ENCODE data around the gene ANKLE1.

The ANKLE1 gene

DNA sequence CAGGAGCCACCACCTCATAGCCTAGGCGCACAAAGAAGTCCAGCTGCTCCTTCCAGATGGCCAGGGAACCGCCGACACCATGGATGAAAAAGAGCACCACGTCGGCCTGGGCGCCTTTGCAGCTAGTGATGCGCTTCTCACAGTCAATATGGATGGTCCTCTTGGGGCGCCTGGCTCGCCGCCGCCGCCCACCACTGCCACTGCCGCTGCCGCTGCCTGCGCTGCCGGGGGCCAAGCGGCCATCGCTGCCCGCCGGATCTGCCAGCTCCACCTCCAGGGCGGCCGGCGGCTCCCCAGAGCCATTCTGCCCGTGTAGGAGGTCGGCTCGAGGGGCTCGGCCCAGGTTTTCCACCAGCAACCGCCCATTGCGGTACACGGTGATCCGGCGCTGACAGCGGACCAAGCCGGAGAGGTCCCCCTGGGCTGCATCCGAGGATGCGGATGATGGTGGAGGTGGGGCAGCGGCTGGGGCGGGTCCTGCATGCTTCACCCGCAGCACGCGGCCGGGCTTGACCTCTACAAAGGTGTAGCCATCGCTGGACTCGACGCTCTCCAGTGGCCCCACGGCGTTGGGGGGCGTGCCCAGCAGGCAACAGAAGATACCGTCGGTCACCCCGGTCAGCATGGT lies 19.4 kb downstream of the ANKLE1 start:
- ChIA-PET CTCF (interaction anchor here (1.2 to 1.5 kb wide), 3 partner anchors 14 to 75 kb away, joined by 3 to 4 read pairs (median 4); partner anchors contain the start of gene OCEL1), POLR2A (no interaction called here)
- no peak for DNase-seq (ENCODE audit: extremely low spot score)
- TF ChIP-seq, protein P1, sequence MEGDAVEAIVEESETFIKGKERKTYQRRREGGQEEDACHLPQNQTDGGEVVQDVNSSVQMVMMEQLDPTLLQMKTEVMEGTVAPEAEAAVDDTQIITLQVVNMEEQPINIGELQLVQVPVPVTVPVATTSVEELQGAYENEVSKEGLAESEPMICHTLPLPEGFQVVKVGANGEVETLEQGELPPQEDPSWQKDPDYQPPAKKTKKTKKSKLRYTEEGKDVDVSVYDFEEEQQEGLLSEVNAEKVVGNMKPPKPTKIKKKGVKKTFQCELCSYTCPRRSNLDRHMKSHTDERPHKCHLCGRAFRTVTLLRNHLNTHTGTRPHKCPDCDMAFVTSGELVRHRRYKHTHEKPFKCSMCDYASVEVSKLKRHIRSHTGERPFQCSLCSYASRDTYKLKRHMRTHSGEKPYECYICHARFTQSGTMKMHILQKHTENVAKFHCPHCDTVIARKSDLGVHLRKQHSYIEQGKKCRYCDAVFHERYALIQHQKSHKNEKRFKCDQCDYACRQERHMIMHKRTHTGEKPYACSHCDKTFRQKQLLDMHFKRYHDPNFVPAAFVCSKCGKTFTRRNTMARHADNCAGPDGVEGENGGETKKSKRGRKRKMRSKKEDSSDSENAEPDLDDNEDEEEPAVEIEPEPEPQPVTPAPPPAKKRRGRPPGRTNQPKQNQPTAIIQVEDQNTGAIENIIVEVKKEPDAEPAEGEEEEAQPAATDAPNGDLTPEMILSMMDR (IDR thresholded peaks at IDR 0.05; ENCODE audit: control extremely low read depth, extremely low read depth, low read depth, missing control alignments) = no peak

DNA sequence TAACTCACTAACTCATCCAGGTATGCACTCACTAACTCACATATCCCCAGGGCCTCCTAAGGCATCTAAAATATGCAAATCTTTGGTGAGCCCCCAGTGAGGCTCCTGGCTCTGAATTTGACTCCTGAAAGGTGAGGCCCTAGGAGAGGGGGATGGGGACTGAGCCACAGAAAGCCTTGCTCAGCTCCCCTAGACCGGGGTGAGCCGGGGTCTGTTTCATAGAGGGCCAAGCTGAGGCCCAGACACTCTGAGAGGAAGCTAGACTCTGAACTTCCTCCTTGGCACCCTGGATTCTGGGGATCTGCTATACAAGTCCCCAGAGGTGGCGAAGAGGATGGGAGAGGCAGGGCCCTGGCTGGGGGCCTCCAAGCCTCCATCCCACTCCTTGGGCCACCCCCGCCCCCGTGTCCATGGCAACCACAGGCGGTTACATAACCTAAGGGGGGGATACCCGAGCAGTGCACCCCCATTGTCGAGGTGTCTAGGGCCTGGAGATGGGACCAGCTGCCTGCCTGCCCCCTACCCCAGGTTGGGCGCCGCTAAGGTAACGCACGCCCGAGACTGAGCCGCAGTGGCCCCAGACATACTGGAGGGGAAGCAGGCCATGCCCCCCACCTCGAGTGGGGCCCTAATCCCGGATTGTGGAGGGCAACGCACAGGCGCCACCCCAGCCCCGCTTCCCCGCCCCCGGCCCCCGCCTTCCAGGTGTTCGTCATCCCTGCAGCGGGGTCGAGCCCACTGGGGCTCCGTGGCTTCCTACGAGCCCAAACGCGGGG lies 20.9 kb downstream of the ANKLE1 start:
- TF ChIP-seq, protein P1 (IDR thresholded peaks at IDR 0.05; ENCODE audit: control extremely low read depth, extremely low read depth, low read depth, missing control alignments) = no peak
- no peak for DNase-seq (ENCODE audit: extremely low spot score)
- ChIA-PET CTCF (interaction anchor here (1.4 to 4.3 kb wide), 3 partner anchors 9 to 83 kb away, joined by 5 to 51 read pairs (median 8); partner anchors contain the start of gene ANKLE1), POLR2A (no interaction called here)

DNA sequence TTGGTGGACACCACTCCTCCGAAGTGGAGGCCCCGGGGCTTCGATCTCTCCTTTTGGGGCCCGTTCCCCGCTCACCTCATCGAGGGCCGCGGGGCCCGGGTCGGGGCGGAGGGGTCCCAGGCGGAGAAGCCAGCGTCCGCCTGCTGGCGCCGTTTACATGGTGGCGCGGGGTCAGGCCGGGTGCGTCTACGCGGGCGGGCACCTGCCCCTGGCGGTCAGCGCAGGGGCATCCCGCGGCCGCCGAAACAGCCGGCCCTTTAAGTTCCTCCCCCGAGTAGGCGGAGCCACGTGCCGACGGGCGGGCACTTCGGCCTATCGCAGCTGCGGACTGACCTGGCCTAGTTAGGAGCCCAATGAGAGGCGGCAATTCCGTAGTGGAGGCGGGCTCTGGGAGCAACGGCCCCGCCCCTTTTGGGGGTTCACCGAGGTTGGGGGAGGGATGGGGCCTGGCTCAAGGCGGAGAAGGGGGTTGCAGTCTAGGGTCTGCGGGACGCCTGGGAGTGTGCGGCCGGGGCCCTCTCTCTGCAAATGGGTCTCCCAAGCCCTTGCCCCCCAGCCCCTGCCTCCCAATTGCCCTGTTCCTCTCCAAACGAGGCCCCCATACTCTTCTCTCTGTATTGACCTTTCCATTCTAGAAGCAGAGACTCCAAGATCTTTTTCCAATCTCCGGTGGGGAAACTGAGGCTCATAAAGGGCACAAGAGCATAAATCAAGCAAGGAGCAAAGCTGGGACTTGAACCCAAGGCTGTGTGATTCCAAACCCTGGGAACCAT lies 21.7 kb downstream of the ANKLE1 start, which contains the start of gene ABHD8:
Gene ABHD8 (minus strand): TSS at position 259 of the 773 bp plus-strand sequence. CDS start 1,809 bp downstream, outside the sequence.
- ChIA-PET POLR2A (no interaction called here), CTCF (interaction anchor here (0.6 to 4.3 kb wide), 8 partner anchors 10 to 102 kb away, joined by 3 to 51 read pairs (median 4); partner anchors contain the start of genes ANKLE1 and BST2)
- peak; percentile 96 for DNase-seq (ENCODE audit: extremely low spot score)
- TF ChIP-seq, protein P1 (IDR thresholded peaks at IDR 0.05; ENCODE audit: control extremely low read depth, extremely low read depth, low read depth, missing control alignments) = peak; percentile 38

DNA sequence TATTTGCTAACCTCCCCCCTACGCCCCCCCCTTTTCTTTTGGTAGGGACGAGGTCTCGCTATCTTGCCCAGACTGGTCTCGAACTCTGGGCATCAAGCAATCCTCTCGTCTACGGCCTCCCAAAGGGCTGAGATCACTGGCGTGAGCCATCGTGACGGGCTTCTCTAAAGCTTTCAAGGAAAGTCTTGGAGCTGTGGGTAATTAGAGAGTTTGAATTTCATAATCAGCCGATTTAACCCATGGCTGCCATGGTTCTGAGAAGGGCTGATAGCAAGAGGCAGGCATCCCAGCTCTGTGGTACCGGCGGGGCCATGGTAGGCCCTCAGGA lies 22.2 kb downstream of the ANKLE1 start:
- no peak for DNase-seq (ENCODE audit: extremely low spot score)
- ChIA-PET POLR2A (no interaction called here), CTCF (interaction anchor here (0.6 to 4.3 kb wide), 11 partner anchors 9 to 102 kb away, joined by 3 to 51 read pairs (median 5); partner anchors contain the start of genes ANKLE1, ANO8 and BST2)
- TF ChIP-seq, protein P1 (IDR thresholded peaks at IDR 0.05; ENCODE audit: control extremely low read depth, extremely low read depth, low read depth, missing control alignments) = no peak

DNA sequence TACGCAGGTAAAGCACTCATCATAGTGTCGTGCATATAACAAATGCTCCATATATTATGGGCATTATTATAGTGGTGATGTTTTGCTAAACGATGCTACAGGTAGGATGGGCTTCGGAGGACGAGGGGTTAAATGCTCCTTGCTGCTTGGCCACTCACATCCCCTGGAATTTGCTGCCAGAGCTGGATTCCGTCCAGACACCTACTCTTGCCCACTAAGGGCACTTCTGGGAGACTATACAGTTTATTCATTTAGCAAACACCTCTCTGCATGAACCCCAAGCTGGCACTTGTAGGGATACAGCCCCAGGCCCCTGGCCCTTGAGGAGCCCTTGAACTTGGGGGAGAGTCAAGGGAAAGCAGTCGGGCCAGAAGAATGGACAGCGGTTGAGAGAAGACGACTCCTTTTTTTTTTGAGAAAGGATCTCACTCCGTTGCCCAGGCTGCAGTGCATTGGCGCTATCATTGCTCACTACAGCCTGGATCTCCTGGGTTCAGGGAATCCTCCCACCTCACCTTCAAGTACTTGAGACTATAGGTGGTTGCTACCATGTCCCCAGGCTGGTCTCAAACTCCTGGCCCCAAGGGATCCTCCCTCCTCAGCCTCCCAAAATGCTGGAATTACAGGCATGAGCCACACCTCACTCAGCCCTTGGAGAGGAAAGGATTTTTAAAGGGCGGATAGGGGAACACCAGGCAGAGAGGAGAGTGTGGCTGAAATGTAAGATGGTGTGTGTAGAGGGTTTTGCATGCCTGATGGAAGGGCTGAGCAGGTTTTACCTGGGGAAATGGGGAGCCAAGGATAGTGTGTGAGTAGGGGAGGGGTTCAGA lies 22.9 kb downstream of the ANKLE1 start:
- POLR2A ChIA-PET = interaction anchor here (0.6 kb wide), 1 partner anchor 800 kb away, joined by 3 read pairs; no protein-coding TSS in a partner anchor

More for the DNA sequence above, 22.9 kb downstream of the ANKLE1 start:
- no peak for DNase-seq (ENCODE audit: extremely low spot score)
- TF ChIP-seq, protein P1 (IDR thresholded peaks at IDR 0.05; ENCODE audit: control extremely low read depth, extremely low read depth, low read depth, missing control alignments) = no peak
- CTCF ChIA-PET = interaction anchor here (0.7 to 4.3 kb wide), 19 partner anchors 8 to 237 kb away, joined by 3 to 51 read pairs (median 4); partner anchors contain the start of genes ANO8 and BST2
